GM23338 (cell line): ENCODE results near the gene VMAC. TPM values are rescaled to one million over a fixed set of nuclear protein-coding genes. Genes with fewer than 3 reads are reported as not detected.

Experiments used
- ATAC-seq: fragments of 200-7000 bp; cut with Tn5 transposase; 3 replicates; pipeline ENCODE4 v1.9.1; 2020
- DNase-seq: peaks from one replicate; pipeline ENCODE4 v3.0.0-alpha.2; 2015; ENCODE audit warnings: low spot score
- H2AFZ ChIP-seq: fragments of 200-600 bp; sonication (generic); 2 replicates; pipeline ENCODE4 v1.8.0; 2016; ENCODE audit warnings: antibody characterized with exemption, mild to moderate bottlenecking, moderate library complexity
- H3F3A ChIP-seq: fragments of 200-600 bp; sonication (generic); replicated peaks from 2 replicates; pipeline ENCODE4 v1.8.0; 2017; ENCODE audit warnings: antibody characterized with exemption, mixed run types, low read depth
- H3K27ac ChIP-seq: fragments of 200-600 bp; sonication (generic); 2 replicates; pipeline ENCODE4 v1.6.1; 2016; ENCODE audit warnings: low read depth
- H3K27me3 ChIP-seq: fragments of 200-600 bp; sonication (generic); 2 replicates; pipeline ENCODE4 v1.8.0; 2016; ENCODE audit warnings: mild to moderate bottlenecking, mixed run types, moderate library complexity; ENCODE audit not compliant: insufficient read depth
- H3K36me3 ChIP-seq: fragments of 200-600 bp; sonication (generic); 2 replicates; pipeline ENCODE4 v1.8.0; 2016; ENCODE audit warnings: mild to moderate bottlenecking; ENCODE audit not compliant: insufficient read depth
- H3K4me1 ChIP-seq: fragments of 200-600 bp; sonication (generic); 2 replicates; pipeline ENCODE4 v1.8.0; 2016; ENCODE audit warnings: mild to moderate bottlenecking, moderate library complexity; ENCODE audit not compliant: insufficient read depth
- H3K4me2 ChIP-seq: fragments of 200-600 bp; sonication (generic); 2 replicates; pipeline ENCODE4 v1.7.1; 2017; ENCODE audit warnings: mixed run types
- H3K4me3 ChIP-seq: fragments of 200-600 bp; sonication (generic); 2 replicates; pipeline ENCODE4 v1.6.1; 2016; ENCODE audit warnings: mixed run types
- H3K79me2 ChIP-seq: fragments of 200-600 bp; sonication (generic); replicated peaks from 2 replicates; pipeline ENCODE4 v1.8.0; 2017; ENCODE audit warnings: mild to moderate bottlenecking; ENCODE audit not compliant: insufficient read depth
- H3K9me2 ChIP-seq: fragments of 200-600 bp; sonication (generic); 2 replicates; pipeline ENCODE4 v1.8.0; 2017; ENCODE audit not compliant: insufficient read depth
- H4K20me1 ChIP-seq: fragments of 200-600 bp; sonication (generic); replicated peaks from 2 replicates; pipeline ENCODE4 v1.8.0; 2017; ENCODE audit warnings: mild to moderate bottlenecking; ENCODE audit not compliant: insufficient read depth
- H3K27ac Mint-ChIP-seq: 2 replicates; pipeline ENCODE4 v1.8.0; 2020; ENCODE audit warnings: inconsistent platforms, mild to moderate bottlenecking, moderate library complexity, mixed read lengths
- H3K27me3 Mint-ChIP-seq: 3 replicates; pipeline ENCODE4 v1.8.0; 2022; ENCODE audit warnings: low read depth, mild to moderate bottlenecking, moderate library complexity, mixed read lengths, inconsistent platforms; ENCODE audit not compliant: insufficient read depth, poor library complexity
- H3K36me3 Mint-ChIP-seq: 3 replicates; pipeline ENCODE4 v1.8.0; 2021; ENCODE audit warnings: low read depth, mild to moderate bottlenecking, inconsistent platforms, moderate library complexity, mixed read lengths
- H3K4me1 Mint-ChIP-seq: 3 replicates; pipeline ENCODE4 v1.8.0; 2020; ENCODE audit warnings: mild to moderate bottlenecking, inconsistent platforms, mixed read lengths
- H3K4me3 Mint-ChIP-seq: 3 replicates; pipeline ENCODE4 v1.8.0; 2021; ENCODE audit warnings: moderate library complexity, mild to moderate bottlenecking, inconsistent platforms, mixed read lengths
- H3K9me3 Mint-ChIP-seq: 3 replicates; pipeline ENCODE4 v1.8.0; 2020; ENCODE audit warnings: moderate library complexity, mild to moderate bottlenecking, inconsistent platforms, mixed read lengths
- EZH2 ChIP-seq: fragments of 200-600 bp; sonication (generic); IDR thresholded peaks from one replicate; pipeline ENCODE4 v1.8.0; 2017; ENCODE audit warnings: antibody characterized with exemption, mild to moderate bottlenecking, low read depth; ENCODE audit not compliant: unreplicated experiment
- EZH2phosphoT487 ChIP-seq: fragments of 200-600 bp; sonication (generic); IDR thresholded peaks from one replicate; pipeline ENCODE4 v1.8.1; 2018; ENCODE audit warnings: antibody characterized with exemption; ENCODE audit not compliant: unreplicated experiment
- JUNB ChIP-seq: IDR thresholded peaks from one replicate; pipeline ENCODE4 v1.6.1; 2016; ENCODE audit warnings: antibody characterized with exemption; ENCODE audit not compliant: unreplicated experiment
- NANOG ChIP-seq: IDR thresholded peaks from 2 replicates; pipeline ENCODE4 v1.6.1; 2016; ENCODE audit warnings: antibody characterized with exemption, borderline replicate concordance
- ZNF114 ChIP-seq: fragments of 250-450 bp; sonication (Bioruptor Pico); IDR thresholded peaks from 2 replicates; pipeline ENCODE4 v1.5.0; 2020; ENCODE audit warnings: mild to moderate bottlenecking, moderate library complexity
- ZNF331 ChIP-seq: fragments of 250-450 bp; sonication (Bioruptor Pico); IDR thresholded peaks from 2 replicates; pipeline ENCODE4 v1.5.0; 2020; ENCODE audit warnings: low read depth, mild to moderate bottlenecking, moderate library complexity
- polyA plus RNA-seq: library from polyadenylated mRNA; unstranded; fragments of >200 nt; fragmentation: Nextera tagmentation; extraction: Ambion mirVana; gene quantifications from 2 replicates; pipeline ENCODE4 v1.2.1, GENCODE V29; 2016
- total RNA-seq: library from RNA; depleted of rRNA; stranded (reverse); fragments of >200 nt; shearing (Covaris generic); gene quantifications from 2 replicates; pipeline ENCODE4 v1.2.3, GENCODE V29; 2014
- TF ChIP-seq, protein P1 (sequence below): fragments of 250-450 bp; sonication (Bioruptor Pico); IDR thresholded peaks from 2 replicates; pipeline ENCODE4 v1.5.0; 2020; ENCODE audit warnings: mild to moderate bottlenecking, moderate library complexity
- TF ChIP-seq, protein P2 (sequence below), 2 experiments: fragments of 200-600 bp in 1 of 2; sonication (generic) in 1 of 2; conservative IDR thresholded peaks; 2 replicates each; pipeline versions ENCODE4 v1.5.1 to v1.6.1; 2016 to 2017; ENCODE audit warnings: antibody characterized with exemption in 2 of 2, low read depth in 2 of 2, mild to moderate bottlenecking in 2 of 2, moderate library complexity in 1 of 2

Gene VMAC
- total and polyA plus RNA-seq, 2 experiments from 2014 or later = 0.79 to 3.7 TPM

GRCh38 chr19:5934774-5935472 lies 30.3 kb downstream of the VMAC start:
- Mint-ChIP-seq H3K27me3 (peaks cover 12% of the 10 kb centered on the region), H3K9me3 (no peaks in the 10 kb centered on the region), H3K4me1 (0 out of 3 replicates have a peak, but pooled peaks cover 3% of the 10 kb centered on the region), H3K4me3 (no peak overlapping the region), H3K36me3 (peaks cover 48% of the 10 kb centered on the region), H3K27ac (no peak overlapping the region)
- no peak overlapping the region for H3K4me3 ChIP-seq
- 0 out of 2 replicates have a peak, but pooled peaks cover 3% of the 10 kb centered on the region for H3F3A ChIP-seq
- no peaks in the 10 kb centered on the region for H3K27me3 ChIP-seq
- H3K9me2 ChIP-seq = no peaks in the 10 kb centered on the region
- H3K27ac ChIP-seq = no peak overlapping the region
- no peaks in the 10 kb centered on the region; the same call in 1 of the 2 replicates for H3K36me3 ChIP-seq
- peaks cover 33% of the 10 kb centered on the region for H3K79me2 ChIP-seq
- H3K4me2 ChIP-seq = no peak overlapping the region
- H2AFZ ChIP-seq = no peak overlapping the region
- peaks cover 19% of the 10 kb centered on the region; the same call in 1 of the 2 replicates for H4K20me1 ChIP-seq
- no peak for ATAC-seq
- DNase-seq = no peak
- no peaks in the 10 kb centered on the region for H3K4me1 ChIP-seq
- TF ChIP-seq NANOG (no peak), ZNF114 (CRISPR knock-in tag) (no peak), EZH2phosphoT487 (no peak), EZH2 (no peak), ZNF331 (CRISPR knock-in tag) (no peak), JUNB (no peak)
- TF ChIP-seq, protein P1, sequence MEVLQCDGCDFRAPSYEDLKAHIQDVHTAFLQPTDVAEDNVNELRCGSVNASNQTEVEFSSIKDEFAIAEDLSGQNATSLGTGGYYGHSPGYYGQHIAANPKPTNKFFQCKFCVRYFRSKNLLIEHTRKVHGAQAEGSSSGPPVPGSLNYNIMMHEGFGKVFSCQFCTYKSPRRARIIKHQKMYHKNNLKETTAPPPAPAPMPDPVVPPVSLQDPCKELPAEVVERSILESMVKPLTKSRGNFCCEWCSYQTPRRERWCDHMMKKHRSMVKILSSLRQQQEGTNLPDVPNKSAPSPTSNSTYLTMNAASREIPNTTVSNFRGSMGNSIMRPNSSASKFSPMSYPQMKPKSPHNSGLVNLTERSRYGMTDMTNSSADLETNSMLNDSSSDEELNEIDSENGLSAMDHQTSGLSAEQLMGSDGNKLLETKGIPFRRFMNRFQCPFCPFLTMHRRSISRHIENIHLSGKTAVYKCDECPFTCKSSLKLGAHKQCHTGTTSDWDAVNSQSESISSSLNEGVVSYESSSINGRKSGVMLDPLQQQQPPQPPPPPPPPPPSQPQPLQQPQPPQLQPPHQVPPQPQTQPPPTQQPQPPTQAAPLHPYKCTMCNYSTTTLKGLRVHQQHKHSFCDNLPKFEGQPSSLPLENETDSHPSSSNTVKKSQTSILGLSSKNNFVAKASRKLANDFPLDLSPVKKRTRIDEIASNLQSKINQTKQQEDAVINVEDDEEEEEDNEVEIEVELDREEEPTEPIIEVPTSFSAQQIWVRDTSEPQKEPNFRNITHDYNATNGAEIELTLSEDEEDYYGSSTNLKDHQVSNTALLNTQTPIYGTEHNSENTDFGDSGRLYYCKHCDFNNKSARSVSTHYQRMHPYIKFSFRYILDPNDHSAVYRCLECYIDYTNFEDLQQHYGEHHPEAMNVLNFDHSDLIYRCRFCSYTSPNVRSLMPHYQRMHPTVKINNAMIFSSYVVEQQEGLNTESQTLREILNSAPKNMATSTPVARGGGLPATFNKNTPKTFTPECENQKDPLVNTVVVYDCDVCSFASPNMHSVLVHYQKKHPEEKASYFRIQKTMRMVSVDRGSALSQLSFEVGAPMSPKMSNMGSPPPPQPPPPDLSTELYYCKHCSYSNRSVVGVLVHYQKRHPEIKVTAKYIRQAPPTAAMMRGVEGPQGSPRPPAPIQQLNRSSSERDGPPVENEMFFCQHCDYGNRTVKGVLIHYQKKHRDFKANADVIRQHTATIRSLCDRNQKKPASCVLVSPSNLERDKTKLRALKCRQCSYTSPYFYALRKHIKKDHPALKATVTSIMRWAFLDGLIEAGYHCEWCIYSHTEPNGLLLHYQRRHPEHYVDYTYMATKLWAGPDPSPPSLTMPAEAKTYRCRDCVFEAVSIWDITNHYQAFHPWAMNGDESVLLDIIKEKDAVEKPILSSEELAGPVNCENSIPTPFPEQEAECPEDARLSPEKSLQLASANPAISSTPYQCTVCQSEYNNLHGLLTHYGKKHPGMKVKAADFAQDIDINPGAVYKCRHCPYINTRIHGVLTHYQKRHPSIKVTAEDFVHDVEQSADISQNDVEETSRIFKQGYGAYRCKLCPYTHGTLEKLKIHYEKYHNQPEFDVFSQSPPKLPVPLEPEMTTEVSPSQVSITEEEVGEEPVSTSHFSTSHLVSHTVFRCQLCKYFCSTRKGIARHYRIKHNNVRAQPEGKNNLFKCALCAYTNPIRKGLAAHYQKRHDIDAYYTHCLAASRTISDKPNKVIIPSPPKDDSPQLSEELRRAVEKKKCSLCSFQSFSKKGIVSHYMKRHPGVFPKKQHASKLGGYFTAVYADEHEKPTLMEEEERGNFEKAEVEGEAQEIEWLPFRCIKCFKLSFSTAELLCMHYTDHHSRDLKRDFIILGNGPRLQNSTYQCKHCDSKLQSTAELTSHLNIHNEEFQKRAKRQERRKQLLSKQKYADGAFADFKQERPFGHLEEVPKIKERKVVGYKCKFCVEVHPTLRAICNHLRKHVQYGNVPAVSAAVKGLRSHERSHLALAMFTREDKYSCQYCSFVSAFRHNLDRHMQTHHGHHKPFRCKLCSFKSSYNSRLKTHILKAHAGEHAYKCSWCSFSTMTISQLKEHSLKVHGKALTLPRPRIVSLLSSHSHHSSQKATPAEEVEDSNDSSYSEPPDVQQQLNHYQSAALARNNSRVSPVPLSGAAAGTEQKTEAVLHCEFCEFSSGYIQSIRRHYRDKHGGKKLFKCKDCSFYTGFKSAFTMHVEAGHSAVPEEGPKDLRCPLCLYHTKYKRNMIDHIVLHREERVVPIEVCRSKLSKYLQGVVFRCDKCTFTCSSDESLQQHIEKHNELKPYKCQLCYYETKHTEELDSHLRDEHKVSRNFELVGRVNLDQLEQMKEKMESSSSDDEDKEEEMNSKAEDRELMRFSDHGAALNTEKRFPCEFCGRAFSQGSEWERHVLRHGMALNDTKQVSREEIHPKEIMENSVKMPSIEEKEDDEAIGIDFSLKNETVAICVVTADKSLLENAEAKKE (CRISPR knock-in tag) = no peak
- TF ChIP-seq, protein P2, sequence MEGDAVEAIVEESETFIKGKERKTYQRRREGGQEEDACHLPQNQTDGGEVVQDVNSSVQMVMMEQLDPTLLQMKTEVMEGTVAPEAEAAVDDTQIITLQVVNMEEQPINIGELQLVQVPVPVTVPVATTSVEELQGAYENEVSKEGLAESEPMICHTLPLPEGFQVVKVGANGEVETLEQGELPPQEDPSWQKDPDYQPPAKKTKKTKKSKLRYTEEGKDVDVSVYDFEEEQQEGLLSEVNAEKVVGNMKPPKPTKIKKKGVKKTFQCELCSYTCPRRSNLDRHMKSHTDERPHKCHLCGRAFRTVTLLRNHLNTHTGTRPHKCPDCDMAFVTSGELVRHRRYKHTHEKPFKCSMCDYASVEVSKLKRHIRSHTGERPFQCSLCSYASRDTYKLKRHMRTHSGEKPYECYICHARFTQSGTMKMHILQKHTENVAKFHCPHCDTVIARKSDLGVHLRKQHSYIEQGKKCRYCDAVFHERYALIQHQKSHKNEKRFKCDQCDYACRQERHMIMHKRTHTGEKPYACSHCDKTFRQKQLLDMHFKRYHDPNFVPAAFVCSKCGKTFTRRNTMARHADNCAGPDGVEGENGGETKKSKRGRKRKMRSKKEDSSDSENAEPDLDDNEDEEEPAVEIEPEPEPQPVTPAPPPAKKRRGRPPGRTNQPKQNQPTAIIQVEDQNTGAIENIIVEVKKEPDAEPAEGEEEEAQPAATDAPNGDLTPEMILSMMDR (conservative IDR thresholded peaks at IDR 0.05; ENCODE audit: low read depth in 2 of 2) = no peak
